K562 (cell line): ENCODE measurements around the gene SETD1B. TPM values are rescaled to one million over a fixed set of nuclear protein-coding genes. Genes with fewer than 3 reads are reported as not detected.
A peak's percentile ranks its signal among the peaks of the same experiment; 100 is the strongest.

ENCODE experiments used
- ATAC-seq: fragments of 200-7000 bp; cut with Tn5 transposase; 3 replicates; pipeline ENCODE4 v1.9.1; 2020; ENCODE audit warnings: moderate library complexity
- BruUV-seq: library from RNA; stranded (reverse); fragments of 400-500 nt; replicated peaks from 2 replicates; lab custom pipeline; 2021; lab: Mats Ljungman, UMichigan
- CTCF ChIA-PET: fragments of 300-600 bp; formaldehyde crosslinking; extraction: SDS; loops from one replicate; lab custom pipeline; 2021; ENCODE audit warnings: low intra/inter-chr PET ratio; lab: Yijun Ruan, JAX
- POLR2A ChIA-PET: fragments of 300-600, 350-650 bp; sonication (Branson Sonifier 250); formaldehyde crosslinking; extraction: SDS; loops from one replicate; lab custom pipeline; 2021; ENCODE audit warnings: antibody characterized with exemption, inconsistent platforms; lab: Yijun Ruan, JAX
- DNase-seq, 4 experiments: peaks; one replicate each; pipeline versions ENCODE4 v3.0.0 to v3.0.0-alpha.2; 2011 to 2018; ENCODE audit warnings: low spot score in 3 of 4, mixed read lengths in 3 of 4; ENCODE audit errors: extremely low read depth in 1 of 4
- FAIRE-seq: peaks from 2 replicates; lab custom pipeline; 2011; peaks lifted over from hg19 to GRCh38; lab: Jason Lieb, UNC
- H2AFZ ChIP-seq: 2 replicates; pipeline ENCODE4 v1.6.0; 2011; ENCODE audit warnings: low read depth, low read length, control low read depth, inconsistent platforms
- H3K27ac ChIP-seq: fragments of 200-600 bp; 3 replicates; pipeline ENCODE4 v1.8.0; 2011; ENCODE audit warnings: low read depth, mild to moderate bottlenecking, control low read depth, inconsistent platforms, low read length, moderate library complexity, mixed read lengths; ENCODE audit errors: extremely low read depth
- H3K27me3 ChIP-seq, 2 experiments: fragments of 300-600 bp in 1 of 2; 2 replicates in 1 of 2; 3 replicates in 1 of 2; pipeline versions ENCODE4 v1.6.0 to v1.8.0; 2011; ENCODE audit warnings: inconsistent platforms in 2 of 2, low read length in 2 of 2, mild to moderate bottlenecking in 1 of 2, mixed read lengths in 1 of 2, moderate library complexity in 1 of 2; ENCODE audit not compliant: control insufficient read depth in 2 of 2, insufficient read depth in 2 of 2
- H3K36me3 ChIP-seq: fragments of 300-600 bp; 3 replicates; pipeline ENCODE4 v1.8.0; 2011; ENCODE audit warnings: mild to moderate bottlenecking, low read length, inconsistent platforms; ENCODE audit not compliant: control insufficient read depth, insufficient read depth
- H3K4me1 ChIP-seq, 2 experiments: fragments of 200-600 bp in 1 of 2; replicated peaks in 1 of 2; 2 replicates in 1 of 2; 3 replicates in 1 of 2; pipeline versions ENCODE4 v1.5.1 to v1.8.0; 2011; ENCODE audit warnings: inconsistent platforms in 2 of 2, low read length in 2 of 2, mild to moderate bottlenecking in 1 of 2, mixed read lengths in 1 of 2, moderate library complexity in 1 of 2; ENCODE audit not compliant: control insufficient read depth in 2 of 2, insufficient read depth in 2 of 2
- H3K4me2 ChIP-seq: 2 replicates; pipeline ENCODE4 v1.6.1; 2011; ENCODE audit warnings: low read length, control low read depth, inconsistent platforms, mixed read lengths; ENCODE audit not compliant: insufficient read depth
- H3K4me3 ChIP-seq: fragments of 200-600 bp; sonication (generic), shearing (Covaris generic); 2 replicates; pipeline ENCODE4 v1.5.1; 2016; ENCODE audit warnings: control low read depth, inconsistent platforms
- H3K79me2 ChIP-seq: fragments of 200-600 bp; 3 replicates; pipeline ENCODE4 v1.8.0; 2011; ENCODE audit warnings: low read length, inconsistent platforms; ENCODE audit not compliant: control insufficient read depth, insufficient read depth
- H3K9ac ChIP-seq, 2 experiments: 2 replicates each; pipeline versions ENCODE4 v1.6.0 to v1.6.1; 2011; ENCODE audit warnings: low read depth in 2 of 2, low read length in 2 of 2, control low read depth in 1 of 2, inconsistent platforms in 1 of 2, mild to moderate bottlenecking in 1 of 2, mixed read lengths in 1 of 2; ENCODE audit not compliant: insufficient read depth in 1 of 2
- H3K9me1 ChIP-seq: one replicate; pipeline ENCODE4 v1.6.0; 2011; ENCODE audit warnings: inconsistent platforms, mild to moderate bottlenecking, low read length, moderate library complexity; ENCODE audit not compliant: control insufficient read depth, insufficient read depth
- H3K9me3 ChIP-seq: replicated peaks from 2 replicates; pipeline ENCODE4 v1.5.1; 2011; ENCODE audit warnings: low read depth, low read length, inconsistent platforms; ENCODE audit not compliant: control insufficient read depth, insufficient read depth
- H4K20me1 ChIP-seq: replicated peaks from 2 replicates; pipeline ENCODE4 v1.6.1; 2011; ENCODE audit warnings: low read length, inconsistent platforms, mixed read lengths; ENCODE audit not compliant: control insufficient read depth, insufficient read depth
- ERF ChIP-seq: fragments of 450-650 bp; formaldehyde crosslinking; IDR thresholded peaks from 2 replicates; pipeline ENCODE4 v1.4.0; 2020; ENCODE audit warnings: mild to moderate bottlenecking, mixed read lengths
- PCBP1 ChIP-seq: fragments of 200-400 bp; formaldehyde crosslinking; IDR thresholded peaks from 2 replicates; pipeline ENCODE4 v1.6.1; 2018; ENCODE audit warnings: mild to moderate bottlenecking, low read depth, low read length; ENCODE audit not compliant: poor library complexity, severe bottlenecking
- WGBS: fragments of 100-300 bp; shearing (Covaris generic); methylation state at CpG from one replicate; pipeline ENCODE4 v1.1.6; 2016; ENCODE audit warnings: low coverage, mixed read lengths; ENCODE audit not compliant: insufficient coverage; ENCODE audit errors: missing lambda C conversion rate; 5-methylcytosine and 5-hydroxymethylcytosine counted together
- in situ Hi-C: fragments of 300-500 bp; cut with MboI; formaldehyde crosslinking; loops from 4 replicates; pipeline ENCODE4 v1.15.0; 2018; ENCODE audit warnings: inconsistent platforms, mixed read lengths
- intact Hi-C: fragments of 100-400 bp; cut with micrococcal nuclease; formaldehyde crosslinking; loops from 2 replicates; pipeline ENCODE4 v1.14.2; 2022
- polyA plus RNA-seq, 8 experiments: library from polyadenylated mRNA; depleted of rRNA in 4 of 8; stranded (reverse) in 5 of 8; unstranded in 3 of 8; fragments of >200 nt; fragmentation: Nextera tagmentation in 2 of 8; fragmentation: Illumina TruSeq in 1 of 8; extraction: Ambion mirVana in 2 of 8; extraction: Trizol in 1 of 8; gene quantifications; 2 replicates each; pipeline versions ENCODE4 v1.2.1 to v1.2.3, GENCODE V29; 2011 to 2014; ENCODE audit warnings: inconsistent platforms in 1 of 8, missing spikeins in 1 of 8
- total RNA-seq, 7 experiments: library from RNA; depleted of rRNA in 6 of 7; stranded (reverse); fragments of >200 nt in 6 of 7; fragmentation: Illumina TruSeq in 2 of 7; extraction: Trizol in 2 of 7; gene quantifications; 2 replicates each; pipeline versions ENCODE4 v1.2.1 to v1.2.3, GENCODE V29; 2011 to 2021; ENCODE audit warnings: low replicate concordance in 1 of 7
- TF ChIP-seq, protein P1 (sequence below): fragments of 250-450 bp; sonication (Bioruptor Pico); IDR thresholded peaks from 2 replicates; pipeline ENCODE4 v1.4.0; 2020; ENCODE audit warnings: mild to moderate bottlenecking, moderate library complexity, borderline replicate concordance
- TF ChIP-seq, protein P2 (sequence below), 2 experiments: fragments of 450-650 bp; IDR thresholded peaks; 2 replicates each; pipeline ENCODE4 v1.6.1; 2018; ENCODE audit warnings: mild to moderate bottlenecking in 2 of 2, low read depth in 1 of 2; ENCODE audit not compliant: partially characterized antibody in 2 of 2

SETD1B gene
- total and polyA plus RNA-seq, 9 of the 15 experiments (the other 6 are each of a cell fraction or from before 2014, with no cell fraction given): 0.48 to 26.6 (median 2.3) TPM

DNA sequence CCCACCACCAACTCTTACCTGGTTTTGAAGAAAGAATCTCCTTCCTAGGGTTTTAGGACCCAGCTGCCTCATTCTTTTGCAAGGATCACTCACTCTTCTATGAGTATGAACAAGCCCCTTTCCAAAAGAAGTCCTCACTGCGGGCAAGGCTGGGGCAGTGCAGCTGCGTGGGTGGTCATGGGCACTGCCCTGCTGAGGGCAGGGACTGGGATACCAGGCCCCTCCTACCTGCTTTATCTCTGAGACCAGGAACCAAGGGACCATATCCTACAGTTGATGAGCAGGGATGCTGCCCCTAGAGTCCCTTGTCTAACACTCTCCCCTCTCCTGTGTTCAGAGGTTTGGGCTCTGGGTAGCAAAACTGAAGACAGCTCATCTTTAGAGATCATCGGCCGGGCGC, 34.3 kb downstream of the SETD1B start:
- no peak for ATAC-seq
- Histone ChIP-seq H2AFZ (no peak overlapping the region), H3K4me1 (peaks cover 10 to 23% of the 10 kb centered on the region in 2 experiments; a peak in 4 of 5 replicates), H3K9me3 (no peaks in the 10 kb centered on the region), H3K9ac (0 out of 4 replicates have a peak overlapping the region, but pooled peaks of 1 of the 2 experiments have one; percentile 40), H3K9me1 (no peaks in the 10 kb centered on the region), H3K4me3 (no peak overlapping the region), H3K4me2 (no peak overlapping the region), H3K79me2 (peaks cover 3% of the 10 kb centered on the region; the same call in 2 of the 3 replicates), H3K27me3 (no peaks in the 10 kb centered on the region), H4K20me1 (no peaks in the 10 kb centered on the region), H3K27ac (no peak overlapping the region), H3K36me3 (no peaks in the 10 kb centered on the region)
- CTCF ChIA-PET: interaction anchor here (2.3 kb wide), 1 partner anchor 43 kb away, joined by 6 read pairs; no protein-coding TSS in a partner anchor
- no peak for FAIRE-seq
- TF ChIP-seq PCBP1: no peak
- no peak for TF ChIP-seq ERF (CRISPR knock-in tag)
- TF ChIP-seq, protein P1, sequence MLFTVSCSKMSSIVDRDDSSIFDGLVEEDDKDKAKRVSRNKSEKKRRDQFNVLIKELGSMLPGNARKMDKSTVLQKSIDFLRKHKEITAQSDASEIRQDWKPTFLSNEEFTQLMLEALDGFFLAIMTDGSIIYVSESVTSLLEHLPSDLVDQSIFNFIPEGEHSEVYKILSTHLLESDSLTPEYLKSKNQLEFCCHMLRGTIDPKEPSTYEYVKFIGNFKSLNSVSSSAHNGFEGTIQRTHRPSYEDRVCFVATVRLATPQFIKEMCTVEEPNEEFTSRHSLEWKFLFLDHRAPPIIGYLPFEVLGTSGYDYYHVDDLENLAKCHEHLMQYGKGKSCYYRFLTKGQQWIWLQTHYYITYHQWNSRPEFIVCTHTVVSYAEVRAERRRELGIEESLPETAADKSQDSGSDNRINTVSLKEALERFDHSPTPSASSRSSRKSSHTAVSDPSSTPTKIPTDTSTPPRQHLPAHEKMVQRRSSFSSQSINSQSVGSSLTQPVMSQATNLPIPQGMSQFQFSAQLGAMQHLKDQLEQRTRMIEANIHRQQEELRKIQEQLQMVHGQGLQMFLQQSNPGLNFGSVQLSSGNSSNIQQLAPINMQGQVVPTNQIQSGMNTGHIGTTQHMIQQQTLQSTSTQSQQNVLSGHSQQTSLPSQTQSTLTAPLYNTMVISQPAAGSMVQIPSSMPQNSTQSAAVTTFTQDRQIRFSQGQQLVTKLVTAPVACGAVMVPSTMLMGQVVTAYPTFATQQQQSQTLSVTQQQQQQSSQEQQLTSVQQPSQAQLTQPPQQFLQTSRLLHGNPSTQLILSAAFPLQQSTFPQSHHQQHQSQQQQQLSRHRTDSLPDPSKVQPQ (CRISPR knock-in tag): no peak
- TF ChIP-seq, protein P2, sequence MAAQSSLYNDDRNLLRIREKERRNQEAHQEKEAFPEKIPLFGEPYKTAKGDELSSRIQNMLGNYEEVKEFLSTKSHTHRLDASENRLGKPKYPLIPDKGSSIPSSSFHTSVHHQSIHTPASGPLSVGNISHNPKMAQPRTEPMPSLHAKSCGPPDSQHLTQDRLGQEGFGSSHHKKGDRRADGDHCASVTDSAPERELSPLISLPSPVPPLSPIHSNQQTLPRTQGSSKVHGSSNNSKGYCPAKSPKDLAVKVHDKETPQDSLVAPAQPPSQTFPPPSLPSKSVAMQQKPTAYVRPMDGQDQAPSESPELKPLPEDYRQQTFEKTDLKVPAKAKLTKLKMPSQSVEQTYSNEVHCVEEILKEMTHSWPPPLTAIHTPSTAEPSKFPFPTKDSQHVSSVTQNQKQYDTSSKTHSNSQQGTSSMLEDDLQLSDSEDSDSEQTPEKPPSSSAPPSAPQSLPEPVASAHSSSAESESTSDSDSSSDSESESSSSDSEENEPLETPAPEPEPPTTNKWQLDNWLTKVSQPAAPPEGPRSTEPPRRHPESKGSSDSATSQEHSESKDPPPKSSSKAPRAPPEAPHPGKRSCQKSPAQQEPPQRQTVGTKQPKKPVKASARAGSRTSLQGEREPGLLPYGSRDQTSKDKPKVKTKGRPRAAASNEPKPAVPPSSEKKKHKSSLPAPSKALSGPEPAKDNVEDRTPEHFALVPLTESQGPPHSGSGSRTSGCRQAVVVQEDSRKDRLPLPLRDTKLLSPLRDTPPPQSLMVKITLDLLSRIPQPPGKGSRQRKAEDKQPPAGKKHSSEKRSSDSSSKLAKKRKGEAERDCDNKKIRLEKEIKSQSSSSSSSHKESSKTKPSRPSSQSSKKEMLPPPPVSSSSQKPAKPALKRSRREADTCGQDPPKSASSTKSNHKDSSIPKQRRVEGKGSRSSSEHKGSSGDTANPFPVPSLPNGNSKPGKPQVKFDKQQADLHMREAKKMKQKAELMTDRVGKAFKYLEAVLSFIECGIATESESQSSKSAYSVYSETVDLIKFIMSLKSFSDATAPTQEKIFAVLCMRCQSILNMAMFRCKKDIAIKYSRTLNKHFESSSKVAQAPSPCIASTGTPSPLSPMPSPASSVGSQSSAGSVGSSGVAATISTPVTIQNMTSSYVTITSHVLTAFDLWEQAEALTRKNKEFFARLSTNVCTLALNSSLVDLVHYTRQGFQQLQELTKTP (IDR thresholded peaks at IDR 0.05; ENCODE audit: low read depth in 1 of 2, partially characterized antibody in 2 of 2): no peak
- in situ Hi-C loops (loop anchor here (25.0 kb wide), 1 partner anchor 1549 kb away; the partner anchor contains the start of gene KMT5A), intact Hi-C loops (no loop called here)
- DNase-seq: no peak
- 58% methylated on average over 5 of the region's 5 CpGs for WGBS
- no TSS peak for BruUV-seq
- POLR2A ChIA-PET: interaction anchor here (1.1 to 2.6 kb wide), 5 partner anchors 10 to 44 kb away, joined by 3 to 21 read pairs (median 6); no protein-coding TSS in a partner anchor
